Neuronal stem cell (in vitro differentiated cells): Measurements from ENCODE around the gene PTPRO.

ENCODE experiments used
- DNase-seq: peaks from one replicate; pipeline ENCODE4 v3.0.0-alpha.2; 2013; ENCODE audit warnings: low spot score
- H2AFZ ChIP-seq: one replicate; pipeline ENCODE4 v1.6.1; 2013; ENCODE audit warnings: mild to moderate bottlenecking, low read length, inconsistent platforms
- H2AK5ac ChIP-seq: 2 replicates; pipeline ENCODE4 v1.6.1; 2013; ENCODE audit warnings: low read depth, mild to moderate bottlenecking, inconsistent platforms, low read length, moderate library complexity, mixed read lengths
- H2BK120ac ChIP-seq: 2 replicates; pipeline ENCODE4 v1.6.1; 2013; ENCODE audit warnings: low read depth, mild to moderate bottlenecking, inconsistent platforms, low read length, moderate library complexity, mixed read lengths
- H2BK12ac ChIP-seq: one replicate; pipeline ENCODE4 v1.6.1; 2013; ENCODE audit warnings: low read length, inconsistent platforms
- H2BK15ac ChIP-seq: 2 replicates; pipeline ENCODE4 v1.6.1; 2013; ENCODE audit warnings: mild to moderate bottlenecking, low read length, inconsistent platforms, mixed read lengths
- H2BK5ac ChIP-seq: one replicate; pipeline ENCODE4 v1.6.1; 2013; ENCODE audit warnings: inconsistent platforms, mild to moderate bottlenecking, low read length, moderate library complexity
- H3K14ac ChIP-seq: one replicate; pipeline ENCODE4 v1.6.1; 2013; ENCODE audit warnings: low read length, inconsistent platforms
- H3K18ac ChIP-seq: 2 replicates; pipeline ENCODE4 v1.6.1; 2013; ENCODE audit warnings: low read length, inconsistent platforms
- H3K23ac ChIP-seq: 2 replicates; pipeline ENCODE4 v1.6.1; 2013; ENCODE audit warnings: low read depth, mild to moderate bottlenecking, mixed read lengths, low read length, inconsistent platforms; ENCODE audit not compliant: poor library complexity
- H3K27ac ChIP-seq: replicated peaks from 3 replicates; pipeline ENCODE4 v1.5.1; 2013; ENCODE audit warnings: low read length, inconsistent platforms
- H3K27me3 ChIP-seq, 3 experiments: 2 replicates each; pipeline ENCODE4 v1.6.1; 2013; ENCODE audit warnings: low read length in 3 of 3, mild to moderate bottlenecking in 2 of 3, inconsistent platforms in 1 of 3, low read depth in 1 of 3, mixed read lengths in 1 of 3, moderate library complexity in 1 of 3; ENCODE audit not compliant: control insufficient read depth in 3 of 3, insufficient read depth in 3 of 3
- H3K36me3 ChIP-seq, 2 donors: replicated peaks in 1 of 2; 2 replicates each; pipeline ENCODE4 v1.6.1; 2013; ENCODE audit warnings: low read length in 2 of 2; ENCODE audit not compliant: control insufficient read depth in 2 of 2, insufficient read depth in 2 of 2
- H3K4ac ChIP-seq: 2 replicates; pipeline ENCODE4 v1.6.1; 2013; ENCODE audit warnings: inconsistent platforms, mild to moderate bottlenecking, low read length, moderate library complexity
- H3K4me1 ChIP-seq, 2 donors: 1 replicate in 1 of 2; 2 replicates in 1 of 2; pipeline ENCODE4 v1.6.1; 2013; ENCODE audit warnings: low read length in 2 of 2, low read depth in 1 of 2; ENCODE audit not compliant: control insufficient read depth in 2 of 2, insufficient read depth in 1 of 2
- H3K4me2 ChIP-seq: one replicate; pipeline ENCODE4 v1.6.1; 2013; ENCODE audit warnings: mild to moderate bottlenecking, low read length, inconsistent platforms; ENCODE audit not compliant: insufficient read depth, poor library complexity, severe bottlenecking
- H3K4me3 ChIP-seq, 2 donors: 2 replicates each; pipeline ENCODE4 v1.5.1; 2013; ENCODE audit warnings: low read length in 2 of 2, mild to moderate bottlenecking in 2 of 2, inconsistent platforms in 1 of 2, moderate library complexity in 1 of 2
- H3K79me1 ChIP-seq: one replicate; pipeline ENCODE4 v1.6.1; 2013; ENCODE audit warnings: low read depth, mild to moderate bottlenecking, inconsistent platforms, low read length, moderate library complexity
- H3K9ac ChIP-seq: one replicate; pipeline ENCODE4 v1.6.1; 2013; ENCODE audit warnings: mild to moderate bottlenecking, low read depth, low read length, inconsistent platforms; ENCODE audit not compliant: poor library complexity
- H3K9me3 ChIP-seq, 2 donors: replicated peaks in 1 of 2; 2 replicates each; pipeline versions ENCODE3 to v1.6.1; 2013; ENCODE audit warnings: low read length in 2 of 2, mild to moderate bottlenecking in 2 of 2, inconsistent platforms in 1 of 2, low read depth in 1 of 2, mixed read lengths in 1 of 2, moderate library complexity in 1 of 2; ENCODE audit not compliant: control insufficient read depth in 2 of 2, insufficient read depth in 1 of 2
- H4K8ac ChIP-seq: one replicate; pipeline ENCODE4 v1.6.1; 2013; ENCODE audit warnings: low read depth, mild to moderate bottlenecking, inconsistent platforms, low read length, moderate library complexity
- H4K91ac ChIP-seq: one replicate; pipeline ENCODE4 v1.6.1; 2013; ENCODE audit warnings: low read length, low read depth, mild to moderate bottlenecking, inconsistent platforms; ENCODE audit not compliant: poor library complexity
- WGBS, 2 donors: extraction: QIAGEN DNeasy Blood & Tissue Kit; methylation state at CpG; one replicate each; pipeline ENCODE4 v1.1.7; 2013; ENCODE audit warnings: missing lambda C conversion rate in 2 of 2, mixed read lengths in 1 of 2; ENCODE audit not compliant: insufficient read length in 2 of 2, insufficient replicate concordance in 1 of 2; ENCODE audit errors: extremely low coverage in 2 of 2; 5-methylcytosine and 5-hydroxymethylcytosine counted together

Gene PTPRO

GRCh38 chr12:15387772-15388171, 65.5 kb downstream of the PTPRO start:
- H2BK120ac ChIP-seq: no peak overlapping the region
- H2BK5ac ChIP-seq: no peak overlapping the region
- no CpG with 5 or more reads among the region's 1 CpG for WGBS, 2 donors
- no peak overlapping the region for H3K14ac ChIP-seq
- H3K79me1 ChIP-seq: no peaks in the 10 kb centered on the region
- no peak overlapping the region for H3K4me3 ChIP-seq
- H4K91ac ChIP-seq: no peak overlapping the region
- H3K18ac ChIP-seq: no peak overlapping the region
- H3K9me3 ChIP-seq: no peaks in the 10 kb centered on the region
- no peak overlapping the region for H3K23ac ChIP-seq
- no peak overlapping the region for H2AK5ac ChIP-seq
- no peak overlapping the region for H3K27ac ChIP-seq
- no peak overlapping the region for H3K9ac ChIP-seq
- DNase-seq: no peak
- no peak overlapping the region for H2AFZ ChIP-seq
- H2BK12ac ChIP-seq: no peak overlapping the region
- no peak overlapping the region for H3K4me2 ChIP-seq
- peaks cover 0 to 1% of the 10 kb centered on the region in 2 donors for H3K4me1 ChIP-seq
- H3K4ac ChIP-seq: no peak overlapping the region
- no peak overlapping the region for H2BK15ac ChIP-seq
- no peaks in the 10 kb centered on the region for H3K36me3 ChIP-seq
- H3K27me3 ChIP-seq: no peaks in the 10 kb centered on the region
- H4K8ac ChIP-seq: no peak overlapping the region

GRCh38 chr12:15389561-15389960, 67.3 kb downstream of the PTPRO start:
- Histone ChIP-seq H4K8ac (no peak overlapping the region), H3K27ac (no peak overlapping the region), H3K27me3 (no peaks in the 10 kb centered on the region), H3K4me3 (no peak overlapping the region), H3K79me1 (no peaks in the 10 kb centered on the region), H2BK15ac (no peak overlapping the region), H3K14ac (no peak overlapping the region), H3K9me3 (no peaks in the 10 kb centered on the region), H3K4ac (no peak overlapping the region), H3K18ac (no peak overlapping the region), H2AFZ (no peak overlapping the region), H3K4me2 (no peak overlapping the region), H2BK120ac (no peak overlapping the region), H2AK5ac (no peak overlapping the region), H3K36me3 (no peaks in the 10 kb centered on the region), H2BK12ac (no peak overlapping the region), H4K91ac (no peak overlapping the region), H3K4me1 (peaks cover 0 to 1% of the 10 kb centered on the region in 2 donors), H3K9ac (no peak overlapping the region), H2BK5ac (no peak overlapping the region), H3K23ac (no peak overlapping the region)
- no CpG with 5 or more reads among the region's 1 CpG for WGBS, 2 donors
- no peak for DNase-seq

- Histone ChIP-seq H2BK12ac (no peak overlapping the region), H3K4me2 (no peak overlapping the region), H2AK5ac (no peak overlapping the region), H3K27me3 (no peaks in the 10 kb centered on the region), H3K9ac (no peak overlapping the region), H2BK5ac (no peak overlapping the region), H3K9me3 (no peaks in the 10 kb centered on the region), H3K23ac (no peak overlapping the region), H3K4ac (no peak overlapping the region), H4K91ac (no peak overlapping the region), H2AFZ (no peak overlapping the region), H3K18ac (no peak overlapping the region), H3K14ac (no peak overlapping the region), H3K27ac (no peak overlapping the region), H4K8ac (no peak overlapping the region), H2BK15ac (no peak overlapping the region), H3K79me1 (no peaks in the 10 kb centered on the region), H3K36me3 (no peaks in the 10 kb centered on the region), H3K4me3 (no peak overlapping the region), H3K4me1 (no peaks in the 10 kb centered on the region), H2BK120ac (no peak overlapping the region)
- WGBS, 2 donors: no CpG with 5 or more reads among the region's 1 CpG
- no peak for DNase-seq
Observed at GRCh38 chr12:15393037-15393436, 70.7 kb downstream of the PTPRO start.

GRCh38 chr12:15393995-15394394, 71.7 kb downstream of the PTPRO start:
- Histone ChIP-seq H3K14ac (no peak overlapping the region), H3K23ac (no peak overlapping the region), H3K4ac (no peak overlapping the region), H2BK15ac (no peak overlapping the region), H3K4me1 (no peaks in the 10 kb centered on the region), H2AFZ (no peak overlapping the region), H4K91ac (no peak overlapping the region), H3K9ac (no peak overlapping the region), H3K27me3 (no peaks in the 10 kb centered on the region), H2BK12ac (no peak overlapping the region), H2BK5ac (no peak overlapping the region), H3K27ac (no peak overlapping the region), H3K18ac (no peak overlapping the region), H2BK120ac (no peak overlapping the region), H4K8ac (no peak overlapping the region), H3K4me2 (no peak overlapping the region), H3K4me3 (no peak overlapping the region), H3K36me3 (no peaks in the 10 kb centered on the region), H3K79me1 (no peaks in the 10 kb centered on the region), H3K9me3 (no peaks in the 10 kb centered on the region), H2AK5ac (no peak overlapping the region)
- DNase-seq: no peak
